GM19035 (cell line): Measurements from ENCODE around the gene SNAP91.
"Not testable (repeated sequence)": the region's sequence is repeated elsewhere in the genome, so short reads cannot be mapped to it uniquely, and the experiment has no call there.

Experiments
- ATAC-seq: cut with Tn5 transposase; IDR thresholded peaks from one replicate; pipeline ENCODE4 v1.9.1; 2021; ENCODE audit not compliant: unreplicated experiment

The SNAP91 gene

GRCh38 chr6:83629908-83630307 lies 79.0 kb downstream of the SNAP91 start:
- ATAC-seq: not testable (repeated sequence)

- ATAC-seq: no peak
Observed at GRCh38 chr6:83615025-83615999, 93.6 kb downstream of the SNAP91 start.

- no peak for ATAC-seq
Observed at GRCh38 chr6:83613378-83613777, 95.5 kb downstream of the SNAP91 start.

GRCh38 chr6:83609248-83609647 lies 99.7 kb downstream of the SNAP91 start:
- ATAC-seq: no peak

GRCh38 chr6:83605517-83605916 lies 103.4 kb downstream of the SNAP91 start:
- no peak for ATAC-seq

GRCh38 chr6:83603551-83603950 lies 105.3 kb downstream of the SNAP91 start:
- no peak for ATAC-seq

- no peak for ATAC-seq
Observed at GRCh38 chr6:83601119-83601518, 107.8 kb downstream of the SNAP91 start.

- ATAC-seq: no peak
Observed at GRCh38 chr6:83600459-83600858, 108.4 kb downstream of the SNAP91 start.

- ATAC-seq: no peak
Observed at GRCh38 chr6:83597511-83597910, 111.4 kb downstream of the SNAP91 start.

GRCh38 chr6:83597051-83597450 lies 111.8 kb downstream of the SNAP91 start:
- no peak for ATAC-seq

GRCh38 chr6:83594941-83595340 lies 114.0 kb downstream of the SNAP91 start:
- no peak for ATAC-seq

GRCh38 chr6:83593395-83593785 lies 115.5 kb downstream of the SNAP91 start:
- peak; percentile 10 for ATAC-seq

- ATAC-seq: peak; percentile 96
Observed at GRCh38 chr6:83592770-83593394, 116.0 kb downstream of the SNAP91 start.

GRCh38 chr6:83590416-83590815 lies 118.5 kb downstream of the SNAP91 start:
- ATAC-seq: no peak

GRCh38 chr6:83589076-83589475 lies 119.8 kb downstream of the SNAP91 start:
- ATAC-seq: no peak

GRCh38 chr6:83578057-83578456 lies 130.8 kb downstream of the SNAP91 start:
- no peak for ATAC-seq

- no peak for ATAC-seq
Observed at GRCh38 chr6:83574783-83575182, 134.1 kb downstream of the SNAP91 start.

- ATAC-seq: not testable (repeated sequence)
Observed at GRCh38 chr6:83571663-83572185, 137.2 kb downstream of the SNAP91 start.

GRCh38 chr6:83558975-83559374 lies 149.9 kb downstream of the SNAP91 start:
- ATAC-seq: no peak

- ATAC-seq: no peak
Observed at GRCh38 chr6:83556871-83557270, 152.0 kb downstream of the SNAP91 start.

- not testable (repeated sequence) for ATAC-seq
Observed at GRCh38 chr6:83551748-83552147, 157.2 kb downstream of the SNAP91 start.

- not testable (repeated sequence) for ATAC-seq
Observed at GRCh38 chr6:83550482-83550881, 158.4 kb downstream of the SNAP91 start.
